A549 (cell line): ENCODE results near the gene ACAD10. TPM values are rescaled to one million over a fixed set of nuclear protein-coding genes. Genes with fewer than 3 reads are reported as not detected.

ENCODE experiments used
- ATAC-seq, 2 experiments: fragments of 200-7000 bp in 1 of 2; fragments of >200 bp in 1 of 2; cut with Nextera tagmentation in 1 of 2; cut with Tn5 transposase in 1 of 2; 3 replicates each; pipeline versions ENCODE4 v1.8.0 to v1.9.1; 2018 to 2020; ENCODE audit warnings: mild to moderate bottlenecking in 1 of 2, moderate library complexity in 1 of 2
- CTCF ChIA-PET: fragments of 300-600 bp; sonication (Branson Sonifier 250); formaldehyde crosslinking; extraction: SDS; loops from one replicate; lab custom pipeline; 2021; ENCODE audit warnings: antibody characterized with exemption, inconsistent platforms; lab: Yijun Ruan, JAX
- POLR2A ChIA-PET: fragments of 350-600 bp; formaldehyde crosslinking; extraction: SDS; loops from one replicate; lab custom pipeline; 2021; ENCODE audit warnings: antibody characterized with exemption, inconsistent platforms; lab: Yijun Ruan, JAX
- DNase-seq, 2 experiments: peaks; one replicate each; pipeline versions ENCODE4 v3.0.0 to v3.0.0-alpha.2; 2011 to 2016; ENCODE audit warnings: low read depth in 1 of 2, low spot score in 1 of 2
- FAIRE-seq: peaks from 2 replicates; lab custom pipeline; 2011; peaks lifted over from hg19 to GRCh38; lab: Jason Lieb, UNC
- H3K27ac ChIP-seq, 2 experiments: fragments of >200 bp; sonication (Bioruptor Twin); formaldehyde crosslinking; 3 replicates each; pipeline ENCODE4 v1.5.1; 2016 to 2017
- H3K4me1 ChIP-seq: fragments of >200 bp; sonication (Bioruptor Twin); formaldehyde crosslinking; 3 replicates; pipeline ENCODE4 v1.6.1; 2016
- H3K4me2 ChIP-seq: fragments of >200 bp; sonication (Bioruptor Twin); formaldehyde crosslinking; 3 replicates; pipeline ENCODE4 v1.6.1; 2016
- H3K4me3 ChIP-seq: fragments of >200 bp; sonication (Bioruptor Twin); formaldehyde crosslinking; 3 replicates; pipeline ENCODE4 v1.5.1; 2016
- H3K9me3 ChIP-seq: fragments of >200 bp; sonication (Bioruptor Twin); formaldehyde crosslinking; 3 replicates; pipeline ENCODE4 v1.6.1; 2016
- FOSB ChIP-seq: fragments of 250-450 bp; sonication (Bioruptor Pico); IDR thresholded peaks from 2 replicates; pipeline ENCODE4 v1.5.0; 2020; ENCODE audit warnings: mild to moderate bottlenecking, moderate library complexity
- HDAC2 ChIP-seq: fragments of 200-600 bp; sonication (generic); IDR thresholded peaks from 2 replicates; pipeline ENCODE4 v1.6.1; 2016
- KDM1A ChIP-seq: fragments of 200-600 bp; sonication (generic); IDR thresholded peaks from 2 replicates; pipeline ENCODE4 v1.6.1; 2016; ENCODE audit warnings: low read depth, mild to moderate bottlenecking
- MAFK ChIP-seq: fragments of 450-650 bp; IDR thresholded peaks from 2 replicates; pipeline ENCODE4 v1.6.1; 2014; ENCODE audit not compliant: partially characterized antibody
- MAZ ChIP-seq: fragments of 150-350 bp; IDR thresholded peaks from 2 replicates; pipeline ENCODE4 v1.6.1; 2014; ENCODE audit warnings: antibody characterized with exemption, low read depth, low read length, borderline replicate concordance
- NR3C1 ChIP-seq: fragments of >200 bp; sonication (Bioruptor Twin); formaldehyde crosslinking; IDR thresholded peaks from 3 replicates; pipeline ENCODE4 v1.6.1; 2017
- RAD21 ChIP-seq, 2 experiments: fragments of >200 bp in 1 of 2; sonication (Bioruptor Twin) in 1 of 2; formaldehyde crosslinking in 1 of 2; IDR thresholded peaks in 1 of 2; conservative IDR thresholded peaks in 1 of 2; 2 replicates in 1 of 2; 3 replicates in 1 of 2; pipeline ENCODE4 v1.6.1; 2012 to 2018; ENCODE audit warnings: inconsistent platforms in 1 of 2
- RARB ChIP-seq: fragments of 250-450 bp; sonication (Bioruptor Pico); IDR thresholded peaks from 2 replicates; pipeline ENCODE4 v1.8.0; 2021; ENCODE audit warnings: mild to moderate bottlenecking, moderate library complexity
- RFX5 ChIP-seq: fragments of 450-650 bp; IDR thresholded peaks from 2 replicates; pipeline ENCODE4 v1.7.1; 2014; ENCODE audit warnings: antibody characterized with exemption, mild to moderate bottlenecking, moderate library complexity
- whole genome bisulfite sequencing: methylation state at CpG from one replicate; pipeline ENCODE4 v1.1.6; 2017; ENCODE audit errors: missing lambda C conversion rate; 5-methylcytosine and 5-hydroxymethylcytosine counted together
- polyA plus RNA-seq, 4 experiments: library from polyadenylated mRNA; depleted of rRNA in 3 of 4; stranded (reverse); fragments of >200 nt; fragmentation: RNase III in 1 of 4; extraction: RNeasy Plus Mini Kit Qiagen cat#74134 plus additional on column Dnase treatment in 1 of 4; gene quantifications; 2 replicates in 3 of 4; 3 replicates in 1 of 4; pipeline ENCODE4 v1.2.3, GENCODE V29; 2011 to 2017
- small RNA-seq, 6 experiments: library from RNA; depleted of rRNA; stranded (forward); fragments of <200 nt; gene quantifications; one replicate each; pipeline ENCODE3, GENCODE V24; 2012
- TF ChIP-seq, protein P1 (sequence below): fragments of 450-650 bp; IDR thresholded peaks from 2 replicates; pipeline ENCODE4 v1.6.1; 2014; ENCODE audit warnings: antibody characterized with exemption

ACAD10 gene
- polyA plus RNA-seq, 2 of the 4 experiments (the other 2 are of a cell fraction): 15.1 to 22.0 TPM

DNA sequence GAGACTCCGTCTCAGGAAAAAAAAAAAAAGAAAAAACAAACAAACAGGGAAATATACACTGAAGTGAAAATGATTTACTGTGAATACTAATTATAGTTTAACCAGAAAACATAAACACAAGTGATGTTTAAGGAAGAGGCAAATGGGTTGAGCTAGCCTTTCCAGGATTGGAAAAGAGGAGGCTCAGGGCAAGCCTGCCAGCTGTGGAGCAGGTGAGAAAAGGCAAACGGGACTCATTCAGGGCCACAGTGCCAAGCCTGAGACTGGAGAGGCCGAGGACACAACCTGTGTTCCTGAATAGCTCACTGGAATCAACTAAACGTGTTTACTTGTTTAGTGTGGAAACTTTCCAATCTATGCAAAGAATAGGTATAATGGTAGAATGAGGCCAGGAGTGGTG is 120.5 kb downstream of the ACAD10 start:
- TF ChIP-seq FOSB (CRISPR knock-in tag): no peak
- no peak for TF ChIP-seq RAD21 (conservative IDR thresholded peaks at IDR 0.05 in 1 of 2, IDR thresholded peaks at IDR 0.05 in 1 of 2)
- no peak for TF ChIP-seq KDM1A
- TF ChIP-seq MAFK: no peak
- no peak for TF ChIP-seq NR3C1
- TF ChIP-seq HDAC2: no peak
- no peak for TF ChIP-seq RARB (CRISPR knock-in tag)
- TF ChIP-seq, protein P1, sequence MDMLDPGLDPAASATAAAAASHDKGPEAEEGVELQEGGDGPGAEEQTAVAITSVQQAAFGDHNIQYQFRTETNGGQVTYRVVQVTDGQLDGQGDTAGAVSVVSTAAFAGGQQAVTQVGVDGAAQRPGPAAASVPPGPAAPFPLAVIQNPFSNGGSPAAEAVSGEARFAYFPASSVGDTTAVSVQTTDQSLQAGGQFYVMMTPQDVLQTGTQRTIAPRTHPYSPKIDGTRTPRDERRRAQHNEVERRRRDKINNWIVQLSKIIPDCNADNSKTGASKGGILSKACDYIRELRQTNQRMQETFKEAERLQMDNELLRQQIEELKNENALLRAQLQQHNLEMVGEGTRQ: no peak
- TF ChIP-seq RFX5: no peak
- no peak for TF ChIP-seq MAZ
- Histone ChIP-seq H3K27ac (no peak overlapping the region), H3K4me1 (no peaks in the 10 kb centered on the region), H3K4me2 (no peak overlapping the region), H3K9me3 (no peaks in the 10 kb centered on the region), H3K4me3 (no peak overlapping the region)
- DNase-seq: no peak
- ATAC-seq: no peak
- no peak for FAIRE-seq
- CTCF ChIA-PET: interaction anchor here (0.6 to 1.6 kb wide), 5 partner anchors 18 to 65 kb away, joined by 3 to 4 read pairs (median 3); no protein-coding TSS in a partner anchor
- WGBS: 89% methylated on average over 4 of the region's 4 CpGs
- POLR2A ChIA-PET: no interaction called here

Small RNAs within 50 kb of the gene (small RNA-seq; reads per million reads assigned to genes)
- gene MIR6761: 0 to 1.4 (median 0) reads per million in 6 experiments

Other genes with a start within 250 kb of the ACAD10 start
- 24.8 and 42.3 TPM in 2 replicates for gene ATXN2, start 86.7 kb upstream of the ACAD10 start, polyA plus RNA-seq (2011; rRNA removed)
- 29.5 to 31.9 TPM (median 30.6 TPM) in 3 replicates for gene ATXN2, start 86.7 kb upstream of the ACAD10 start, polyA plus RNA-seq (2017; fragmentation: RNase III; extraction: RNeasy Plus Mini Kit Qiagen cat#74134 plus additional on column Dnase treatment)
- gene BRAP, start 97 bp upstream of the ACAD10 start, polyA plus RNA-seq (2011; rRNA removed): 25.2 and 29.7 TPM in 2 replicates
- gene BRAP, start 97 bp upstream of the ACAD10 start, polyA plus RNA-seq (2017; fragmentation: RNase III; extraction: RNeasy Plus Mini Kit Qiagen cat#74134 plus additional on column Dnase treatment): 12.8 to 13.0 TPM (median 13.0 TPM) in 3 replicates
- 111 and 123 TPM in 2 replicates for gene ALDH2, start 80.9 kb downstream of the ACAD10 start, polyA plus RNA-seq (2011; rRNA removed)
- 75.8 to 97.5 TPM (median 84.9 TPM) in 3 replicates for gene ALDH2, start 80.9 kb downstream of the ACAD10 start, polyA plus RNA-seq (2017; fragmentation: RNase III; extraction: RNeasy Plus Mini Kit Qiagen cat#74134 plus additional on column Dnase treatment)
- gene MAPKAPK5, start 156.2 kb downstream of the ACAD10 start, polyA plus RNA-seq (2011; rRNA removed): 66.1 and 69.5 TPM in 2 replicates
- 31.5 to 35.7 TPM (median 33.9 TPM) in 3 replicates for gene MAPKAPK5, start 156.2 kb downstream of the ACAD10 start, polyA plus RNA-seq (2017; fragmentation: RNase III; extraction: RNeasy Plus Mini Kit Qiagen cat#74134 plus additional on column Dnase treatment)